A549 (cell line): ENCODE measurements around the gene FAM98C. TPM values are rescaled to one million over a fixed set of nuclear protein-coding genes. Genes with fewer than 3 reads are reported as not detected.

Experiments used
- ATAC-seq, 2 experiments: fragments of 200-7000 bp in 1 of 2; fragments of >200 bp in 1 of 2; cut with Nextera tagmentation in 1 of 2; cut with Tn5 transposase in 1 of 2; 3 replicates each; pipeline versions ENCODE4 v1.8.0 to v1.9.1; 2018 to 2020; ENCODE audit warnings: mild to moderate bottlenecking in 1 of 2, moderate library complexity in 1 of 2
- CTCF ChIA-PET: fragments of 300-600 bp; sonication (Branson Sonifier 250); formaldehyde crosslinking; extraction: SDS; loops from one replicate; lab custom pipeline; 2021; ENCODE audit warnings: antibody characterized with exemption, inconsistent platforms; lab: Yijun Ruan, JAX
- POLR2A ChIA-PET: fragments of 350-600 bp; formaldehyde crosslinking; extraction: SDS; loops from one replicate; lab custom pipeline; 2021; ENCODE audit warnings: antibody characterized with exemption, inconsistent platforms; lab: Yijun Ruan, JAX
- DNase-seq, 2 experiments: peaks; one replicate each; pipeline versions ENCODE4 v3.0.0 to v3.0.0-alpha.2; 2011 to 2016; ENCODE audit warnings: low read depth in 1 of 2, low spot score in 1 of 2
- FAIRE-seq: peaks from 2 replicates; lab custom pipeline; 2011; peaks lifted over from hg19 to GRCh38; lab: Jason Lieb, UNC
- H3K27ac ChIP-seq, 2 experiments: fragments of >200 bp; sonication (Bioruptor Twin); formaldehyde crosslinking; 3 replicates each; pipeline ENCODE4 v1.5.1; 2016 to 2017
- H3K4me1 ChIP-seq: fragments of >200 bp; sonication (Bioruptor Twin); formaldehyde crosslinking; 3 replicates; pipeline ENCODE4 v1.6.1; 2016
- H3K4me2 ChIP-seq: fragments of >200 bp; sonication (Bioruptor Twin); formaldehyde crosslinking; 3 replicates; pipeline ENCODE4 v1.6.1; 2016
- H3K4me3 ChIP-seq: fragments of >200 bp; sonication (Bioruptor Twin); formaldehyde crosslinking; 3 replicates; pipeline ENCODE4 v1.5.1; 2016
- H3K9me3 ChIP-seq: fragments of >200 bp; sonication (Bioruptor Twin); formaldehyde crosslinking; 3 replicates; pipeline ENCODE4 v1.6.1; 2016
- BHLHE40 ChIP-seq: IDR thresholded peaks from 2 replicates; pipeline ENCODE4 v1.6.1; 2012; ENCODE audit warnings: low read depth, low read length, inconsistent platforms
- CBX8 ChIP-seq: fragments of 200-600 bp; sonication (generic); IDR thresholded peaks from 2 replicates; pipeline ENCODE4 v1.6.1; 2016
- ESRRA ChIP-seq: fragments of 150-350 bp; IDR thresholded peaks from 2 replicates; pipeline ENCODE4 v1.6.1; 2014; ENCODE audit warnings: mild to moderate bottlenecking, low read length, borderline replicate concordance
- FOSB ChIP-seq: fragments of 250-450 bp; sonication (Bioruptor Pico); IDR thresholded peaks from 2 replicates; pipeline ENCODE4 v1.5.0; 2020; ENCODE audit warnings: mild to moderate bottlenecking, moderate library complexity
- GATA3 ChIP-seq: IDR thresholded peaks from 2 replicates; pipeline ENCODE4 v1.6.1; 2012; ENCODE audit warnings: borderline replicate concordance
- HOXA7 ChIP-seq: fragments of 250-450 bp; sonication (Bioruptor Pico); IDR thresholded peaks from 2 replicates; pipeline ENCODE4 v1.5.0; 2020; ENCODE audit warnings: mild to moderate bottlenecking, moderate library complexity
- HOXB13 ChIP-seq: fragments of 250-450 bp; sonication (Bioruptor Pico); IDR thresholded peaks from 2 replicates; pipeline ENCODE4 v1.5.0; 2020; ENCODE audit warnings: low read depth, mild to moderate bottlenecking, moderate library complexity
- HOXB5 ChIP-seq: fragments of 250-450 bp; sonication (Bioruptor Pico); IDR thresholded peaks from 2 replicates; pipeline ENCODE4 v1.5.0; 2020; ENCODE audit warnings: mild to moderate bottlenecking, moderate library complexity
- JUN ChIP-seq, 2 experiments: fragments of >200 bp; sonication (Bioruptor Twin); formaldehyde crosslinking; IDR thresholded peaks; 2 replicates in 1 of 2; 3 replicates in 1 of 2; pipeline ENCODE4 v1.6.1; 2016 to 2017
- KDM1A ChIP-seq: fragments of 200-600 bp; sonication (generic); IDR thresholded peaks from 2 replicates; pipeline ENCODE4 v1.6.1; 2016; ENCODE audit warnings: low read depth, mild to moderate bottlenecking
- MAFK ChIP-seq: fragments of 450-650 bp; IDR thresholded peaks from 2 replicates; pipeline ENCODE4 v1.6.1; 2014; ENCODE audit not compliant: partially characterized antibody
- MAZ ChIP-seq: fragments of 150-350 bp; IDR thresholded peaks from 2 replicates; pipeline ENCODE4 v1.6.1; 2014; ENCODE audit warnings: antibody characterized with exemption, low read depth, low read length, borderline replicate concordance
- NPAS2 ChIP-seq: fragments of 250-450 bp; sonication (Bioruptor Pico); IDR thresholded peaks from 2 replicates; pipeline ENCODE4 v1.8.0; 2022; ENCODE audit warnings: mild to moderate bottlenecking, moderate library complexity, borderline replicate concordance
- NR3C1 ChIP-seq: fragments of >200 bp; sonication (Bioruptor Twin); formaldehyde crosslinking; IDR thresholded peaks from 3 replicates; pipeline ENCODE4 v1.6.1; 2017
- RNF2 ChIP-seq: fragments of 200-600 bp; sonication (generic); IDR thresholded peaks from 2 replicates; pipeline ENCODE4 v1.6.1; 2016; ENCODE audit warnings: low read depth, mild to moderate bottlenecking, antibody characterized with exemption, moderate library complexity, borderline replicate concordance
- SREBF2 ChIP-seq: fragments of 450-650 bp; IDR thresholded peaks from 2 replicates; pipeline ENCODE4 v1.6.1; 2014; ENCODE audit warnings: mild to moderate bottlenecking, moderate library complexity
- ZNF302 ChIP-seq: fragments of 250-450 bp; sonication (Bioruptor Pico); IDR thresholded peaks from 2 replicates; pipeline ENCODE4 v1.9.0; 2021; ENCODE audit warnings: inconsistent platforms, mild to moderate bottlenecking, moderate library complexity
- WGBS: methylation state at CpG from one replicate; pipeline ENCODE4 v1.1.6; 2017; ENCODE audit errors: missing lambda C conversion rate; 5-methylcytosine and 5-hydroxymethylcytosine counted together
- polyA plus RNA-seq, 4 experiments: library from polyadenylated mRNA; depleted of rRNA in 3 of 4; stranded (reverse); fragments of >200 nt; fragmentation: RNase III in 1 of 4; extraction: RNeasy Plus Mini Kit Qiagen cat#74134 plus additional on column Dnase treatment in 1 of 4; gene quantifications; 2 replicates in 3 of 4; 3 replicates in 1 of 4; pipeline ENCODE4 v1.2.3, GENCODE V29; 2011 to 2017
- TF ChIP-seq, protein P1 (sequence below): IDR thresholded peaks from 2 replicates; pipeline ENCODE4 v1.6.1; 2012
- TF ChIP-seq, protein P2 (sequence below): fragments of 150-350 bp; IDR thresholded peaks from 2 replicates; pipeline ENCODE4 v1.6.1; 2014; ENCODE audit warnings: low read depth, mild to moderate bottlenecking, low read length
- TF ChIP-seq, protein P3 (sequence below): IDR thresholded peaks from 2 replicates; pipeline ENCODE4 v1.6.1; 2012
- TF ChIP-seq, protein P4 (sequence below): fragments of >200 bp; sonication (Bioruptor Twin); formaldehyde crosslinking; IDR thresholded peaks from 3 replicates; pipeline ENCODE4 v1.5.1; 2016

The FAM98C gene
- polyA plus RNA-seq, 2 of the 4 experiments (the other 2 are of a cell fraction) = 12.8 to 20.4 TPM

DNA sequence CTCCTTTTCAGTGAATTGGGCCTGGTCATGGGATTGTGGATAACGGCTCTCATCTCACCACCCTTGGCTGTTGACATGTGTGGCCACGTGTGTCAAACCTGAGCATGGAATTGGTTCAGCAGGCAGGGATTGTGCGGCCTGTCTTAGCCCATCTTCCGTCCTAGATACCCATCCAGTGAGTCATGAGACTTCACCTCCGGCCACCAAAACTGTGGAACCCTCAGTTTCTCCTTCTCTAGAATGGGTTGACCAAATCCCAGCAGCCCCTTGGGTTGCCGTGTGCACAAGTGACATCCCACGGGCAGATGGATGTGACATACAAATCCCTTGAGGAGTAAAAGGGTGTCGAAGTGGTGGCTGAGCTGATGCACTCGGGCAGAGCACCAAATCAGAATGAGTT lies 21.8 kb upstream of the FAM98C start (continued):
- TF ChIP-seq, protein P1, sequence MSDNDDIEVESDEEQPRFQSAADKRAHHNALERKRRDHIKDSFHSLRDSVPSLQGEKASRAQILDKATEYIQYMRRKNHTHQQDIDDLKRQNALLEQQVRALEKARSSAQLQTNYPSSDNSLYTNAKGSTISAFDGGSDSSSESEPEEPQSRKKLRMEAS = no peak
- TF ChIP-seq GATA3 (no peak), ZNF302 (CRISPR knock-in tag) (no peak), JUN (IDR thresholded peaks at IDR 0.05) (no peak)
- TF ChIP-seq, protein P2, sequence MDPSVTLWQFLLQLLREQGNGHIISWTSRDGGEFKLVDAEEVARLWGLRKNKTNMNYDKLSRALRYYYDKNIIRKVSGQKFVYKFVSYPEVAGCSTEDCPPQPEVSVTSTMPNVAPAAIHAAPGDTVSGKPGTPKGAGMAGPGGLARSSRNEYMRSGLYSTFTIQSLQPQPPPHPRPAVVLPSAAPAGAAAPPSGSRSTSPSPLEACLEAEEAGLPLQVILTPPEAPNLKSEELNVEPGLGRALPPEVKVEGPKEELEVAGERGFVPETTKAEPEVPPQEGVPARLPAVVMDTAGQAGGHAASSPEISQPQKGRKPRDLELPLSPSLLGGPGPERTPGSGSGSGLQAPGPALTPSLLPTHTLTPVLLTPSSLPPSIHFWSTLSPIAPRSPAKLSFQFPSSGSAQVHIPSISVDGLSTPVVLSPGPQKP = no peak

DNA sequence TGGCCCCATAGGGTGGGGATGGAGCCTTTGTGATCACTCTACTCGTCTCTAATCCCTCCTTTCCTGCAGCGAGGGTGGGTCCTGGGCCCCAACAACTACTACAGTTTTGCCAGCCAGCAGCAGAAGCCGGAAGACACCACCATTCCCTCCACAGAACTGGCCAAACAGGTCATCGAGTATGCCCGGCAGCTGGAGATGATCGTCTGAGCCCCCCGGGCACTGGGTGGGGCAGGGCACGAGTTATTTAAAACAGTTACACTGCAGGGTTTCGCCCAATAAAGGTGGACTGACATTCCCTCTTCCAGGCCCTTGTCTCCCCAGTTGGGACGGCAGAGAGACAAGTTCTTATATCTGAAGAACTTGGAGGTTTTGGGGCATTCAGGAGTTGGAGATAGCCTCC lies 19.7 kb upstream of the FAM98C start:
- H3K4me1 ChIP-seq = peaks cover 6% of the 10 kb centered on the region
- DNase-seq = no peak
- TF ChIP-seq FOSB (no peak), KDM1A (no peak), HOXB5 (CRISPR knock-in tag) (no peak), MAFK (no peak), NPAS2 (no peak), SREBF2 (no peak), NR3C1 (no peak), HOXA7 (CRISPR knock-in tag) (no peak), MAZ (no peak), HOXB13 (CRISPR knock-in tag) (no peak), BHLHE40 (no peak), ESRRA (no peak)
- TF ChIP-seq, protein P3, sequence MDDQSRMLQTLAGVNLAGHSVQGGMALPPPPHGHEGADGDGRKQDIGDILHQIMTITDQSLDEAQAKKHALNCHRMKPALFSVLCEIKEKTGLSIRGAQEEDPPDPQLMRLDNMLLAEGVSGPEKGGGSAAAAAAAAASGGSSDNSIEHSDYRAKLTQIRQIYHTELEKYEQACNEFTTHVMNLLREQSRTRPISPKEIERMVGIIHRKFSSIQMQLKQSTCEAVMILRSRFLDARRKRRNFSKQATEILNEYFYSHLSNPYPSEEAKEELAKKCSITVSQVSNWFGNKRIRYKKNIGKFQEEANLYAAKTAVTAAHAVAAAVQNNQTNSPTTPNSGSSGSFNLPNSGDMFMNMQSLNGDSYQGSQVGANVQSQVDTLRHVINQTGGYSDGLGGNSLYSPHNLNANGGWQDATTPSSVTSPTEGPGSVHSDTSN = no peak
- TF ChIP-seq, protein P1 = no peak
- TF ChIP-seq, protein P4, sequence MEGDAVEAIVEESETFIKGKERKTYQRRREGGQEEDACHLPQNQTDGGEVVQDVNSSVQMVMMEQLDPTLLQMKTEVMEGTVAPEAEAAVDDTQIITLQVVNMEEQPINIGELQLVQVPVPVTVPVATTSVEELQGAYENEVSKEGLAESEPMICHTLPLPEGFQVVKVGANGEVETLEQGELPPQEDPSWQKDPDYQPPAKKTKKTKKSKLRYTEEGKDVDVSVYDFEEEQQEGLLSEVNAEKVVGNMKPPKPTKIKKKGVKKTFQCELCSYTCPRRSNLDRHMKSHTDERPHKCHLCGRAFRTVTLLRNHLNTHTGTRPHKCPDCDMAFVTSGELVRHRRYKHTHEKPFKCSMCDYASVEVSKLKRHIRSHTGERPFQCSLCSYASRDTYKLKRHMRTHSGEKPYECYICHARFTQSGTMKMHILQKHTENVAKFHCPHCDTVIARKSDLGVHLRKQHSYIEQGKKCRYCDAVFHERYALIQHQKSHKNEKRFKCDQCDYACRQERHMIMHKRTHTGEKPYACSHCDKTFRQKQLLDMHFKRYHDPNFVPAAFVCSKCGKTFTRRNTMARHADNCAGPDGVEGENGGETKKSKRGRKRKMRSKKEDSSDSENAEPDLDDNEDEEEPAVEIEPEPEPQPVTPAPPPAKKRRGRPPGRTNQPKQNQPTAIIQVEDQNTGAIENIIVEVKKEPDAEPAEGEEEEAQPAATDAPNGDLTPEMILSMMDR = no peak
- TF ChIP-seq, all 56 proteins: peak for 0
- no peak overlapping the region for H3K27ac ChIP-seq
- ChIA-PET CTCF (interaction anchor here (0.6 to 4.9 kb wide), 6 partner anchors 10 to 153 kb away, joined by 3 to 61 read pairs (median 10); partner anchors contain the start of gene FAM98C), POLR2A (interaction anchor here (1.5 kb wide), 1 partner anchor 9 kb away, joined by 4 read pairs; the partner anchor contains the start of gene PSMD8)
- H3K9me3 ChIP-seq = no peaks in the 10 kb centered on the region
- no peak overlapping the region for H3K4me2 ChIP-seq
- WGBS = 91% methylated on average over 10 of the region's 10 CpGs
- no peak for ATAC-seq
- FAIRE-seq = no peak
- H3K4me3 ChIP-seq = no peak overlapping the region

DNA sequence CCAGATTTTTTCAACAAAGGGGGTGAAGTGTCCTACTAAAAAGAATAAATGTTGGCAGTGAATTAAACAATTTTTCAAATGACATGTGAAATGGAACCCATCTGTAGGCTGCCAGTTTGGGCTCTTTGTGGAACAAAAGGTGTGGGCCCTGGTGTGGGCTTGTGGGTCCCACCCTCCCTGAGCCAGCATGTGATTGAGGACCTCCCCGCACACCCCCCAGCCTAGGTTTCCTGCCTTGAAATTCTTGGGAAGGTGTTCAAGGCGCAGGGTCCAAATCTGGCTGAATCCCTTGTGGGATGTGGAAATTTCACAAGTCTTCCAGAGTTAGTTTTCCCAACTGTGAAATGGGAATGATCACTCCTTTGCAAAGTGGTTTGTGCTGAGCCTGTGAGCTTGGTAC lies 19.1 kb upstream of the FAM98C start:
- no peak overlapping the region for H3K27ac ChIP-seq
- POLR2A ChIA-PET = interaction anchor here (0.5 to 2.5 kb wide), 4 partner anchors 8 to 779 kb away, joined by 3 to 28 read pairs (median 6); partner anchors contain the start of genes C19orf33 and PSMD8
- FAIRE-seq = peak; percentile 88
- WGBS = 93% methylated on average over 2 of the region's 2 CpGs
- no peak for ATAC-seq
- no peak for DNase-seq
- H3K4me2 ChIP-seq = no peak overlapping the region
- H3K4me1 ChIP-seq = peaks cover 7% of the 10 kb centered on the region
- CTCF ChIA-PET = interaction anchor here (0.8 to 12.4 kb wide), 21 partner anchors 8 to 485 kb away, joined by 3 to 254 read pairs (median 8); partner anchors contain the start of genes C19orf33, CATSPERG, FAM98C and PSMD8
- no peaks in the 10 kb centered on the region for H3K9me3 ChIP-seq
- H3K4me3 ChIP-seq = no peak overlapping the region
- TF ChIP-seq CBX8 (no peak), RNF2 (no peak)
- TF ChIP-seq, all 56 proteins: peak for 0
